Gastrocnemius medialis (tissue), 4 donors: ENCODE results near the gene SMIM1. TPM values are rescaled to one million over a fixed set of nuclear protein-coding genes. Genes with fewer than 3 reads are reported as not detected.

Experiments used
- ATAC-seq, 2 donors: fragments of 150-250 bp; one replicate each; pipeline ENCODE4 v1.9.1; 2016
- DNase-seq, 2 donors: peaks; one replicate each; pipeline ENCODE4 v3.0.0-alpha.2; 2019
- H3K27ac ChIP-seq, 4 donors: fragments of 200-600 bp; sonication (generic); 1 replicate in 1 of 4; 2 replicates in 3 of 4; pipeline ENCODE4 v1.5.1; 2016 to 2018; ENCODE audit warnings: mild to moderate bottlenecking in 2 of 4, moderate library complexity in 1 of 4
- H3K27me3 ChIP-seq, 3 donors: fragments of 200-600 bp; sonication (generic) in 2 of 3; 1 replicate in 1 of 3; 2 replicates in 2 of 3; pipeline versions ENCODE4 v1.5.1 to v1.6.0; 2016 to 2019; ENCODE audit warnings: mild to moderate bottlenecking in 1 of 3, moderate library complexity in 1 of 3
- H3K36me3 ChIP-seq, 2 donors: fragments of 200-600 bp; sonication (generic) in 1 of 2; one replicate each; pipeline ENCODE4 v1.5.1; 2017 to 2018
- H3K4me1 ChIP-seq, 2 donors: fragments of 200-600 bp; sonication (generic) in 1 of 2; one replicate each; pipeline ENCODE4 v1.5.1; 2016 to 2017; ENCODE audit warnings: mild to moderate bottlenecking in 2 of 2
- H3K4me3 ChIP-seq, 4 donors: fragments of 200-600 bp; sonication (generic) in 3 of 4; 1 replicate in 1 of 4; 2 replicates in 3 of 4; pipeline ENCODE4 v1.5.1; 2016 to 2019; ENCODE audit warnings: mild to moderate bottlenecking in 2 of 4
- H3K9me3 ChIP-seq, 3 donors: fragments of 200-600 bp; sonication (generic) in 2 of 3; 1 replicate in 1 of 3; 2 replicates in 2 of 3; pipeline ENCODE4 v1.5.1; 2016 to 2019
- CTCF ChIP-seq, 5 experiments: fragments of 450-650 bp in 3 of 5; fragments of 200-600 bp in 2 of 5; sonication (generic) in 2 of 5; IDR thresholded peaks in 4 of 5; conservative IDR thresholded peaks in 1 of 5; 1 replicate in 4 of 5; 2 replicates in 1 of 5; pipeline ENCODE4 v1.5.1; 2016 to 2019; ENCODE audit warnings: antibody characterized with exemption in 5 of 5, mild to moderate bottlenecking in 3 of 5, moderate library complexity in 3 of 5
- POLR2A ChIP-seq, 2 donors: fragments of 450-650 bp; IDR thresholded peaks; one replicate each; pipeline ENCODE4 v1.6.1; 2017; ENCODE audit warnings: antibody characterized with exemption in 2 of 2, mild to moderate bottlenecking in 2 of 2, moderate library complexity in 2 of 2
- in situ Hi-C, 4 donors: fragments of 200-750 bp; cut with MboI; loops; one replicate each; pipeline versions ENCODE4 v1.15.0 to v1.8.0; 2017; ENCODE audit warnings: low sequenced_read_pairs in 4 of 4
- intact Hi-C: fragments of 100-400 bp; cut with DNase I; formaldehyde crosslinking; loops from one replicate; pipeline ENCODE4 v1.15.1; 2023; ENCODE audit warnings: low total_unique reads
- total RNA-seq, 4 donors: library from RNA; depleted of rRNA; stranded (reverse); fragments of >200 nt; gene quantifications; one replicate each; pipeline versions ENCODE4 v1.1.0 to v1.2.3, GENCODE V29; 2016

The SMIM1 gene
- total RNA-seq, 4 donors from 2014 or later: 1.4 to 3.7 TPM; not detected in 2

GRCh38 chr1:3744646-3745045 is 27.9 kb upstream of the SMIM1 start:
- H3K4me1 ChIP-seq: peaks cover 20 to 33% of the 10 kb centered on the region in 2 donors
- intact Hi-C loops (no loop called here), in situ Hi-C loops (no loop called here)
- H3K36me3 ChIP-seq: peaks cover 0 to 24% of the 10 kb centered on the region in 2 donors
- H3K4me3 ChIP-seq: no peak overlapping the region
- DNase-seq (no peak), ATAC-seq (no peak)
- H3K9me3 ChIP-seq: no peaks in the 10 kb centered on the region
- H3K27ac ChIP-seq: no peak overlapping the region
- no peaks in the 10 kb centered on the region for H3K27me3 ChIP-seq
- TF ChIP-seq POLR2A (IDR thresholded peaks at IDR 0.05): no peak
- no peak for TF ChIP-seq CTCF (IDR thresholded peaks at IDR 0.05 in 4 of 5, conservative IDR thresholded peaks at IDR 0.05 in 1 of 5)

GRCh38 chr1:3745071-3745470 is 27.5 kb upstream of the SMIM1 start:
- peaks cover 0 to 20% of the 10 kb centered on the region in 2 donors for H3K36me3 ChIP-seq
- peaks cover 20 to 33% of the 10 kb centered on the region in 2 donors for H3K4me1 ChIP-seq
- no peak overlapping the region for H3K27ac ChIP-seq
- DNase-seq (no peak), ATAC-seq (no peak)
- intact Hi-C loops: no loop called here
- no peaks in the 10 kb centered on the region for H3K9me3 ChIP-seq
- no peak for TF ChIP-seq POLR2A (IDR thresholded peaks at IDR 0.05)
- TF ChIP-seq CTCF (IDR thresholded peaks at IDR 0.05 in 4 of 5, conservative IDR thresholded peaks at IDR 0.05 in 1 of 5): no peak
- peak overlapping the region in 2 of 4 donors; percentile 75 to 82 for H3K4me3 ChIP-seq
- no peaks in the 10 kb centered on the region for H3K27me3 ChIP-seq
- in situ Hi-C loops: no loop called here

- H3K4me3 ChIP-seq: peak overlapping the region; percentile 75 to 83 (median 79)
- TF ChIP-seq POLR2A (IDR thresholded peaks at IDR 0.05): no peak
- TF ChIP-seq CTCF (IDR thresholded peaks at IDR 0.05 in 4 of 5, conservative IDR thresholded peaks at IDR 0.05 in 1 of 5): no peak
- no peaks in the 10 kb centered on the region for H3K9me3 ChIP-seq
- no peaks in the 10 kb centered on the region for H3K27me3 ChIP-seq
- intact Hi-C loops (no loop called here), in situ Hi-C loops (no loop called here)
- H3K36me3 ChIP-seq: peaks cover 0 to 16% of the 10 kb centered on the region in 2 donors
- ATAC-seq (no peak), DNase-seq (no peak)
- H3K27ac ChIP-seq: peak overlapping the region; percentile 79 to 89 (median 86)
- peaks cover 20 to 33% of the 10 kb centered on the region in 2 donors for H3K4me1 ChIP-seq
Measured at GRCh38 chr1:3745590-3746381, 26.8 kb upstream of the SMIM1 start.

- ATAC-seq (peak; percentile 61 to 70), DNase-seq (peak; percentile 32 to 41)
- Histone ChIP-seq H3K4me3 (peak overlapping the region; percentile 75 to 83 (median 79)), H3K27ac (peak overlapping the region; percentile 79 to 89 (median 86)), H3K36me3 (peaks cover 0 to 10% of the 10 kb centered on the region in 2 donors), H3K9me3 (no peaks in the 10 kb centered on the region), H3K27me3 (no peaks in the 10 kb centered on the region), H3K4me1 (peaks cover 20 to 33% of the 10 kb centered on the region in 2 donors)
- intact Hi-C loops: no loop called here
- in situ Hi-C loops: no loop called here
- TF ChIP-seq POLR2A (IDR thresholded peaks at IDR 0.05): peak in 1 of 2 donors; percentile 29
- TF ChIP-seq CTCF (IDR thresholded peaks at IDR 0.05 in 4 of 5, conservative IDR thresholded peaks at IDR 0.05 in 1 of 5): no peak
Measured at GRCh38 chr1:3746389-3746829, 26.1 kb upstream of the SMIM1 start.
